ENCODE measurements around the gene R3HDM4.

DNA sequence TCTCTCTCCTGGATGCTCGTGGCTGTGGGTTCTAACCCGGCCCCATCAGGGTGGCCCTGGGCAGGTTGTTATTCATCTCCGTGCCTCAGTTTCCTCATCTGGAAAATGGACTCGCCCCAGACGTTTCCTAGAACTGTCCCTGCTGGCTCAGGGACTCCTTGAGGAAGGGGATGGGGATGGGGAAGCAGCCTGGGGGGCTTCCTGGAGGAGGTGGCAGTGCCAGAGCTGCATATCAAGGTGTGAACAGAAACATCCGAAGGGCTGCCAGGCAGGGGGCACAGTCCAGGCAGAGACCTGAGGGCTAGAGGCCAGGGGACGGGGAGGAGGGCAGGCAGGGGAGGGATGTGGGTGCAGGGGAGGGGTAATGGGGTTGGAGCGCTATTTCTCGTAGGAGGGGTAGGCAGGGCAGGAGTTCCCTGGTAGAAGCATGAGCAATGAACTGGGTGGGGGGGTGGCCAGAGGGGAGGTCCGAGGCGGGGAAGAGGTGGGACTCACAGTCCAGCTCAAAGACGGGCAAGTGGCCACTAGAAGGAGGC is 64.6 kb downstream of the R3HDM4 start:
- no peak for TF ChIP-seq EZH2 (IDR thresholded peaks at IDR 0.05; ENCODE audit: borderline replicate concordance, low read length)
- TF ChIP-seq, protein P1, sequence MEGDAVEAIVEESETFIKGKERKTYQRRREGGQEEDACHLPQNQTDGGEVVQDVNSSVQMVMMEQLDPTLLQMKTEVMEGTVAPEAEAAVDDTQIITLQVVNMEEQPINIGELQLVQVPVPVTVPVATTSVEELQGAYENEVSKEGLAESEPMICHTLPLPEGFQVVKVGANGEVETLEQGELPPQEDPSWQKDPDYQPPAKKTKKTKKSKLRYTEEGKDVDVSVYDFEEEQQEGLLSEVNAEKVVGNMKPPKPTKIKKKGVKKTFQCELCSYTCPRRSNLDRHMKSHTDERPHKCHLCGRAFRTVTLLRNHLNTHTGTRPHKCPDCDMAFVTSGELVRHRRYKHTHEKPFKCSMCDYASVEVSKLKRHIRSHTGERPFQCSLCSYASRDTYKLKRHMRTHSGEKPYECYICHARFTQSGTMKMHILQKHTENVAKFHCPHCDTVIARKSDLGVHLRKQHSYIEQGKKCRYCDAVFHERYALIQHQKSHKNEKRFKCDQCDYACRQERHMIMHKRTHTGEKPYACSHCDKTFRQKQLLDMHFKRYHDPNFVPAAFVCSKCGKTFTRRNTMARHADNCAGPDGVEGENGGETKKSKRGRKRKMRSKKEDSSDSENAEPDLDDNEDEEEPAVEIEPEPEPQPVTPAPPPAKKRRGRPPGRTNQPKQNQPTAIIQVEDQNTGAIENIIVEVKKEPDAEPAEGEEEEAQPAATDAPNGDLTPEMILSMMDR (IDR thresholded peaks at IDR 0.05; ENCODE audit: low read length): no peak

Data from OCI-LY1 (cell line).